Measurements from ENCODE around the gene NFATC4. TPM values are rescaled to one million over a fixed set of nuclear protein-coding genes. Genes with fewer than 3 reads are reported as not detected.

The NFATC4 gene
- total and polyA plus RNA-seq, 2 of the 4 experiments (the other 2 are of a cell fraction), result 15.6 to 35.8 TPM

DNA sequence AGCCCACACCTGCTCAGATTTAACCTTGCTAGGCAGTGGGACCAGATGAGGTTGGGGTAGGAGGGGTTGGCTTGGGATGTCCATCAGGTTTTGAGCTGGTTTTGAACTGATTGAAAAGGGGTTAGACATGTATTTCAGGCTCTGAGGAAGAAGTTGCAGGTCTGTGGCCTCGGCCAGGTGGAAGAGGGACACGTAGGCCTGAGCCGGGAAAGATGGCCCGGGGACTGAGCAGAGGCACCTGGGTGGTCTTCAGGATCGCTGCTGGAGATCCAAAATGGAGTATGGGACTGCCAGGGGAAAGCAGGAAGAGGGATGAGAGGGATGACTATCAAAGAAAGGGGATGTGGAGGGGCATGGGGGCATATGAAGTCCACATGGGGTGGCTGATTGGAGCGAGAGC lies 38.4 kb downstream of the NFATC4 start:
- Histone ChIP-seq H4K91ac (ENCODE audit: insufficient read depth, low read depth, low read length) (no peak overlapping the region), H3K9me1 (ENCODE audit: insufficient read depth, low read length) (peaks cover 3% of the 10 kb centered on the region; the same call in 1 of the 2 replicates), H2AK9ac (replicated peaks; ENCODE audit: low read depth, low read length, poor library complexity) (no peak overlapping the region), H3K79me1 (ENCODE audit: low read depth in 1 of 2, low read length in 2 of 2) (0 out of 4 replicates have a peak, but pooled peaks cover 0 to 5% of the 10 kb centered on the region in 2 experiments), H3K14ac (replicated peaks; ENCODE audit: low read depth, low read length) (no peak overlapping the region), H3K9ac (ENCODE audit: low read depth, low read length) (no peak overlapping the region), H2BK15ac (ENCODE audit: low read depth, low read length) (no peak overlapping the region), H2AFZ (replicated peaks; ENCODE audit: low read length, poor library complexity) (no peak overlapping the region), H3K23ac (ENCODE audit: low read depth, low read length) (no peak overlapping the region), H2AK5ac (ENCODE audit: low read depth, low read length) (no peak overlapping the region), H3K4ac (ENCODE audit: low read depth, low read length) (no peak overlapping the region), H4K5ac (ENCODE audit: low read depth, low read length) (no peak overlapping the region), H3K9me3 (ENCODE audit: control insufficient read depth, insufficient read depth, low read length) (no peaks in the 10 kb centered on the region), H3K27ac (ENCODE audit: insufficient read depth, low read length) (no peak overlapping the region), H3K18ac (ENCODE audit: low read depth, low read length) (no peak overlapping the region), H2BK20ac (ENCODE audit: low read depth, low read length) (no peak overlapping the region), H2BK5ac (ENCODE audit: low read depth, low read length, poor library complexity, severe bottlenecking) (no peak overlapping the region), H3K27me3 (ENCODE audit: control insufficient read depth, insufficient read depth, low read length) (no peaks in the 10 kb centered on the region), H4K8ac (ENCODE audit: low read depth in 2 of 2, low read length in 2 of 2) (no peak overlapping the region), H2BK120ac (ENCODE audit: low read depth, low read length) (no peak overlapping the region), H3K4me1 (ENCODE audit: control insufficient read depth, insufficient read depth, low read length) (peaks cover 3% of the 10 kb centered on the region), H3K4me2 (ENCODE audit: low read depth, low read length) (no peak overlapping the region), H3K4me3 (ENCODE audit: insufficient read depth, low read depth, low read length) (no peak overlapping the region), H4K20me1 (ENCODE audit: insufficient read depth, low read length) (no peaks in the 10 kb centered on the region), H3K56ac (ENCODE audit: extremely low read depth, insufficient read depth, low read length) (no peak overlapping the region), H3K36me3 (ENCODE audit: control insufficient read depth, insufficient read depth, low read length) (peaks cover 24% of the 10 kb centered on the region; the same call in 1 of the 2 replicates)
- DNase-seq (no peak), ATAC-seq (ENCODE audit: low read depth) (no peak)
- in situ Hi-C loops (cut with MboI; ENCODE audit: low sequenced_read_pairs), result no loop called here
- TF ChIP-seq FOS (IDR thresholded peaks at IDR 0.05; ENCODE audit: low read depth, low read length), result no peak
- TF ChIP-seq RCOR1 (IDR thresholded peaks at IDR 0.05; ENCODE audit: insufficient replicate concordance, low read length), result no peak
- TF ChIP-seq, protein P1, sequence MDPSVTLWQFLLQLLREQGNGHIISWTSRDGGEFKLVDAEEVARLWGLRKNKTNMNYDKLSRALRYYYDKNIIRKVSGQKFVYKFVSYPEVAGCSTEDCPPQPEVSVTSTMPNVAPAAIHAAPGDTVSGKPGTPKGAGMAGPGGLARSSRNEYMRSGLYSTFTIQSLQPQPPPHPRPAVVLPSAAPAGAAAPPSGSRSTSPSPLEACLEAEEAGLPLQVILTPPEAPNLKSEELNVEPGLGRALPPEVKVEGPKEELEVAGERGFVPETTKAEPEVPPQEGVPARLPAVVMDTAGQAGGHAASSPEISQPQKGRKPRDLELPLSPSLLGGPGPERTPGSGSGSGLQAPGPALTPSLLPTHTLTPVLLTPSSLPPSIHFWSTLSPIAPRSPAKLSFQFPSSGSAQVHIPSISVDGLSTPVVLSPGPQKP (IDR thresholded peaks at IDR 0.05; ENCODE audit: borderline replicate concordance, low read depth, low read length), result no peak
- no peak for TF ChIP-seq SMC3 (IDR thresholded peaks at IDR 0.05; ENCODE audit: low read depth, low read length)
- no peak for TF ChIP-seq MAZ (IDR thresholded peaks at IDR 0.05; ENCODE audit: borderline replicate concordance, low read depth, low read length)
- no peak for TF ChIP-seq MXI1 (IDR thresholded peaks at IDR 0.05; ENCODE audit: borderline replicate concordance, low read depth, low read length)
- TF ChIP-seq MAFK (IDR thresholded peaks at IDR 0.05; ENCODE audit: low read depth, low read length), result no peak
- BruUV-seq (replicated peaks), result no TSS peak
- CTCF ChIA-PET, result interaction anchor here (1.3 to 3.2 kb wide), 2 partner anchors 40 to 73 kb away, joined by 5 to 9 read pairs; no protein-coding TSS in a partner anchor
- intact Hi-C loops (cut with micrococcal nuclease), result no loop called here
- dilution Hi-C loops (cut with HindIII; ENCODE audit: low sequenced_read_pairs, unreplicated experiment), result no loop called here
- 89% methylated on average over 5 of the region's 6 CpGs; no CpG with 5 or more reads in 1 of the 2 experiments for WGBS, 2 experiments (ENCODE audit: extremely low coverage in 2 of 2, insufficient read length in 1 of 2)
- POLR2A ChIA-PET (ENCODE audit: unreplicated experiment), result no interaction called here

Measured in IMR-90 (cell line).